NCI-H1436 treated with DMSO at 0.1 percent for 48 hours (cell line): ENCODE data around the gene TRIO.

Source experiments
- DNase-seq: peaks from one replicate; lab custom pipeline; 2025; lab: John Stamatoyannopoulos, UW

The TRIO gene

DNA sequence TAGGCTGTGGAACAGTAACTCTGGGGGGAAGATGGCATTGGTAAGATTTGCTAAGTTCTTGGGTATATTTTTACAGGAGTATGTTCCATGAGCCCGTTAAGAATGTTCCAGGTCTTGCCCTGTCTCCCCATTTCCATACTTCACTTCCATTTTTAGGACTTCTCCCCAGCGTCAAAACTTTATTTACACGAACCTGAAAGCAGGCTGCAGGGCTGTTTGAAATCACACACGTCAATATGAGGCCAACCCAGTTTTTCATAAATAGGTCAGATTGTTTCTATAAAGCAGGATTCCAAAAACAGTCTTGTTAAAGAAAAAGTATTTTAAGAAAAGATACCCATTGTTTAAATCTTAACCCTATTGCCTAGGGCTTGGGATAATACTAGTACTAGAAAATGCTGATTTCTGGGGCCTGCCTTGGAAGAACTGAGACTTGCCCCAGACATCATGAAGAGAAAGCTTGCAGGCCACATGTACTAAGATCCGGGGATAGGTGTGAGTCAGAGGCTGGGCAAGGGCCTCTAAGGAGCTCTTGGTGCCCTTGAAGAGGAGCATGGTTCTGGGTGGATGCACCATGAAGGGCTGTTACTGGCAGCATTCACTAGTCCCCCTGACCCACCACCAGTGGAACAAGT is 24.2 kb downstream of the TRIO start:
- DNase-seq = no peak

GRCh38 chr5:14168144-14168792 is 25.1 kb downstream of the TRIO start:
- no peak for DNase-seq

GRCh38 chr5:14168793-14169262 is 25.7 kb downstream of the TRIO start:
- DNase-seq = no peak

- no peak for DNase-seq
Observed at GRCh38 chr5:14171046-14171445, 27.9 kb downstream of the TRIO start.

DNA sequence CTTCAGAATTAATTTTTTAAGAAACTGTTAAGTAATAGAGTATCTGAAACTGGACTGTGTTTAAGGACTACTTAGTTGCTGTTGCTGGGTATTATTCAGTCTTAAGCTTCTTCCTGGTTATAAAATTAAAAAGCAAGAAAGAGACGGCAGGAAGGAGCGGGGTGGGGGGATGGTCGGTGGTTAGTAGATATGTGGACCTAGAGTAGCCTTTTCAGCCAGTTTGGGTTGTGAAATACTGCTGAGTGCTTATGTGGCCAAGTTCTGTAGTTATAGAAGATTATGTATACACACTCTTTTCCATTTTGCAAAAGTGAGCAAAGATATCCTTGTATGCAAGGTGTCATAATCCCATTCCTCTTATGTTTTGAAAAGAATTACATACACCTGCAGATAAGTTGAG is 28.5 kb downstream of the TRIO start:
- no peak for DNase-seq

DNA sequence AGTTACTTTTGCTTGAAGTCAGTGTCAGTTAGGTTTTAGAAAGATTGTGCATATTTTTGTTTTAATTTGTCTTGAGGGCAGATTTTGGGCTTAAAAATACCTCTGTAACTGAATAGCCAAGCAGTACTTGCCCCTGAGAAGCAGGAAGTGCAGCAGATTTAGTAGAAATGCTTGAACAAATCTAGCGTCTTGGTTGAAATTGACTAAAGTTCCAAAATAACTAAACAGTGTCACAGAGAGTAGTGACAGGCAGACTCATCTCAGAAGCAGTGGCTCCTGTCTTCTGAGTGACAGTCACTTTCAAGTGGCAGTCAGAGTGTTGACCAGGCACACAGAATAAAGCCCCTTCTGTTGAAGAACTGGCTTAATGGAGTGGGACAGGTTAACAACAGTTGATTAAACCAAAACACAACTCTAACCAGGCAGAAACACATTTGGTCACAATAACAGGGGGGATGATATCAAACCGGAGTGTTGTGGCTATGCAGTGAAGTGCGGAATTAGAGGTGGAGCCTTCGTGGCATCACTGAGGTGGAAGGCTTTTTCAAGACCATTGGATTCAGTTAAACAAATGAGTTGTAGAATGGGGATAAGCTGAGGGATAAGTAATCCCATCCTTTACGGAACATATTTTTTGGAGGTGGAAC is 29.1 kb downstream of the TRIO start:
- no peak for DNase-seq

GRCh38 chr5:14173377-14174229 is 30.5 kb downstream of the TRIO start:
- DNase-seq = no peak

DNA sequence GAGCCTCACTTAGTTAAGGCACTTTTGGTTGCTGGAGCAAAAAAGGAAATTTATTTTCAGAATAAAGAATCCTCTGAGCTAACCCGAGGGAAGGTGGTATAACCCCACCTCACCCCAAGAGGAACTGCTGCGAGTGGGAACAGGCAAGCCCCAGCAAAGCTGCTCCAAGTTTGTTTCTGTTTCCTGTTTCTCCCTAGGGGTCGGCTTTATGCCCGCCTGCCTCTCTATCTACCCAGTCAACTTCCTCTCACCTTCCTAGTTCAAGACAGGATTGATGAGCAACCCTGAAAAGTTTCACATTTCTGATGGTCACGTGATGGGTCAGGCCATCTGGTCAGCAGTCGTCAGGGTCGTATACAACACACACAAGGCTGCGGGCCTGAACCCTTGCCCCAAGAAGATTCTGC is 31.1 kb downstream of the TRIO start:
- DNase-seq = no peak

DNA sequence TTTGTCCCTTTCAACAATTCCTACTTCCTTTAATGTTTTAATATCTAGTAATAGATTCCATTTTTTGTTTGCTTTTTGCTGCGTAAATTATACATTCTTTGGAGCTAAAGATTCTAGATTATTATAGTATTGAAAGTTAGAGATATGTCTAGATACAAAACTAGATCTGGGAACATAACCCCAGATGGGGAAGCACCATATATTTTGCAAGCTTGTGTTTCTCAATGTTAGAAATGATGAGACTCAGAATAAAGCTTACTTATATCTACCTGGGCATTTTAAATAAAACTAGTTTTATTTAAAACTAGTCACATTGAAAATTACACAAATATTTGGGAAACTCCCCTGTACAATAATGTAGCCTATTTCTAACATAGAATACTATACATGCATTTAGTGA is 32.2 kb downstream of the TRIO start:
- no peak for DNase-seq

DNA sequence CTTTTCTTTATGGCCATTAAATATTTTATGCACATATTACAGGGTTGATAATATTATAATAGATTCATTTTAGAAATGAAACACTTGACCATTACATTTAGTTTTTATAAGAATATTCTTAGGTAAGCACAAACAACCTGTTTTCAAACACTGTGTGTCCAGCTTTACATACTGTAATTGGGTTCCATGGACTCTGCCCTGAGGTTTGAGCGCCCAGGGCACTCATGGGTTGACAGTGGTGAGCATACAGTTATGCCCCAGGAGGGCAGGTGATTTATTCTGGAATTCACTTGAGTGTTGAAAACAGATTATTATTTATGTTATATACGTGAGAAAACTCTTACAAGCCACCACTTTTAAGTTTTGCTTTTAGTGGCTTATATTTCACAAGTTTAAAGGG is 33.7 kb downstream of the TRIO start:
- DNase-seq = no peak

GRCh38 chr5:14177634-14178033 is 34.5 kb downstream of the TRIO start:
- no peak for DNase-seq

- DNase-seq = no peak
Observed at GRCh38 chr5:14178091-14178490, 34.9 kb downstream of the TRIO start.

GRCh38 chr5:14178671-14179211 is 35.6 kb downstream of the TRIO start:
- DNase-seq = no peak

GRCh38 chr5:14179446-14179845 is 36.3 kb downstream of the TRIO start:
- DNase-seq = no peak

GRCh38 chr5:14180437-14180836 is 37.3 kb downstream of the TRIO start:
- no peak for DNase-seq

- DNase-seq = no peak
Observed at GRCh38 chr5:14181299-14181968, 38.3 kb downstream of the TRIO start.

DNA sequence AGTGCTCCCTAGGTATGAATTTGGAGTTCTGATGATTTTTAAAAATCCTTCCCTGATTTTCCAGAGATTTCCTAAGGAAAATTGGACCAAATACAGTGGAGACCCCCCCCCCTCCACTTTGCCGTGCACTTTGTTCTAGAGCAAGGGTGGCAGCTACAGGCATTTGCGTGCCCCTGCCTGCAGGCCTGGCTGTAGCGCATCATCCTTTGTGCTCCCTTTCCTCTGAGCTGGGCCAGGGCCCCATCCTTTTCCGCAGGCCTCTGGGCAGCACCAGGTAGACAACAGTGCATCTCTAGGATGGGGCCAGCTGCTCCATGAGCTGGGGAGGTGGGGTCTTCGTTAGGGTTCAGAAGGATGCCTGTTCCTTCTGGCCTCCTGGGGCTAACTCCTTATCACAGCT is 39.6 kb downstream of the TRIO start:
- DNase-seq = no peak

DNA sequence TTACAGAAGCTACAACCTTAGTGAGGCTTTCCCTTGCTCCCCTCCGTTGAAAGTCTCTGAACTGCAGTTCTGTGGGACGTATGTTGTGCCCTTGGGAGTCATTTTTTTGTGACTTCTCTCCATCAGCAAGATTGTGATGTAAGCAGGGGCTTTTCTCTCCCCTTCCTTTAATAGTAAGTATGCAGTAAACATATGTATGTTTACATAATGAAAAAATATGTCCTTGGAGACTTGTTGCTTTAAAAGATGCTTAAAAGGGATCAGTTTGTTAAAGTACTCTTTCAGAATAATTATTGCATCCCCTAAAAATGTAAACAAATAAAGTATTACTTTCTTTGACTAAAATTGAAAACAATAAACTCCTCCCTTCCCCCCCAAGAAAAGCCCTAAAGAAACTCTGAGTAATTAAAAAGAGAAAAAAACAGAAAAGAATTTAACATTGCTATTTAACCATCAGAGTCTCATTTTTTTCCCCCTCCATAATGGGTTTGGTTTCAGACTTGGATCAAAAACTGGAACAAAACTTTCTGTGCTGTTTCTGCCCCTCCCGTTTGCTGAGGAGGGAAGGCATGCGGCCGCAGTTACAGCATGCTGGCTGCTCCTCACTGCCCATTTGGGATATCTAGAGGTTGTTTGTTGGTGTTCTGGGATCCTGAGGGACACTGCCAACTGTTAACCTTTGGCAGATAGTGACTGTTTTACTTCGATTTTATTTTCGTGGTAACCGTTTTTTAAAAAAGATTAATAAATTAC is 40.2 kb downstream of the TRIO start:
- no peak for DNase-seq

DNA sequence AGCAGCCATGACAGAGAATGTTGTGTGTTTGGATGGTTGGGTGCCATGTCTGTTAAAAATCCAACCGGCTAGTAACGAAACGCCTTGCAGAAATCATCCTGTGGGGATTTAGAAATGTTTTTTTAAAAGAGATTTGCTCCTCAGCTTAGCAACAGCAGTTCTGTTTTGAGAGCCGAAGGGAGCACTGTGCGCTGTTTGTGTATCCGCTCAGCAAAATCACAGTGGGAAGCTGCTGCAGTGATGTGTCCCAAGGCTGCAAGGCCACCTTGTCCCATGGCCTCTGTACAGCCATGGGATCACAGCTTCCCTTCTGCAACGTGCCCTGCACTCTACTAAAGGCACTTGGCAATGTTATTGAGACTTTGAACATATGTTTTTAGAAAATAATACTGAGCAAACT is 40.9 kb downstream of the TRIO start:
- no peak for DNase-seq

- DNase-seq = no peak
Observed at GRCh38 chr5:14184725-14185124, 41.6 kb downstream of the TRIO start.
